ENCODE data around the gene ADAMTS6.

Gene ADAMTS6

GRCh38 chr5:65142511-65143011, 339.2 kb downstream of the ADAMTS6 start:
- peak; percentile 6 for DNase-seq

DNA sequence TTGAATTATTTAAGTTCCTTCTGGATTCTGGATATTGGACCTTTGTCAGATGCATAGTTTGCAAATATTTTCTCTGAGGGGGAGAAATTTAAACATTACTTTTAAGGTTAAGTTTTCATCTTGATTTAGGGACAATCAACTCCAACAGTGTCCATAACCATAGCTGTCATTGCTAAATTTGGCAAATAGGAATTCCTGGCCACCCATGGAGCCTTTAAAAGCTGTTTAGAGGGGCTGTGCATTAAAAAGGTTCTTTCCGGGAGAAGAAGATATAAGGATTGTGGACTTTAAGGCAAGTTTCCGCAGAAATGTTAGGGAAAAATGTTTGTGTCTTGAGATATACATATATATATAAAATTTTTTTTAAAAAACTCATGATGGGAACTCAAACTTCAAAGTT, 339.7 kb downstream of the ADAMTS6 start:
- no peak for DNase-seq

- peak; percentile 14 to 20 for DNase-seq
Measured at GRCh38 chr5:65141493-65141892, 340.2 kb downstream of the ADAMTS6 start.

- no peak for DNase-seq
Measured at GRCh38 chr5:65137631-65138030, 344.1 kb downstream of the ADAMTS6 start.

GRCh38 chr5:65133477-65134110, 348.1 kb downstream of the ADAMTS6 start:
- DNase-seq, result no peak

- DNase-seq, result no peak
Measured at GRCh38 chr5:65132386-65132785, 349.3 kb downstream of the ADAMTS6 start.

DNA sequence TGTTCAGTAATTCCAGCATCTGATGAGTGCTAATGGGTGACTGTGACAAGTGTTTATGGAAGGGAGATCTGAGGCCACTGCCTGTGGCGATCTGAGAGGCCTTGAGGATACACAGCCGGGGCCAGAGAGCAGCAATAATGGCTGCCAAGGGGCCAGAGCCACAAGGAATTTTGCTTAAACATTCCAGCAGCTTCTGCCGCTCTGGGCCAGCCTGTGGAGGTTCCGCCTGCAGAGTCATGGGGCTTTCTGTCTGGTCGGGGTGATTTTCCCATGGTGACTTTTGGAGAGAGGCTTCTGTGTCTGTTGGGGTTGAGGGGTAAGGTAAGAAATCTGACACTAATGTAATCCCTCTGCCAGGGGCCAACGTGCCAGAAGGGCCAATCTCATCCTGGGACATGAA, 353.5 kb downstream of the ADAMTS6 start:
- no peak for DNase-seq

DNA sequence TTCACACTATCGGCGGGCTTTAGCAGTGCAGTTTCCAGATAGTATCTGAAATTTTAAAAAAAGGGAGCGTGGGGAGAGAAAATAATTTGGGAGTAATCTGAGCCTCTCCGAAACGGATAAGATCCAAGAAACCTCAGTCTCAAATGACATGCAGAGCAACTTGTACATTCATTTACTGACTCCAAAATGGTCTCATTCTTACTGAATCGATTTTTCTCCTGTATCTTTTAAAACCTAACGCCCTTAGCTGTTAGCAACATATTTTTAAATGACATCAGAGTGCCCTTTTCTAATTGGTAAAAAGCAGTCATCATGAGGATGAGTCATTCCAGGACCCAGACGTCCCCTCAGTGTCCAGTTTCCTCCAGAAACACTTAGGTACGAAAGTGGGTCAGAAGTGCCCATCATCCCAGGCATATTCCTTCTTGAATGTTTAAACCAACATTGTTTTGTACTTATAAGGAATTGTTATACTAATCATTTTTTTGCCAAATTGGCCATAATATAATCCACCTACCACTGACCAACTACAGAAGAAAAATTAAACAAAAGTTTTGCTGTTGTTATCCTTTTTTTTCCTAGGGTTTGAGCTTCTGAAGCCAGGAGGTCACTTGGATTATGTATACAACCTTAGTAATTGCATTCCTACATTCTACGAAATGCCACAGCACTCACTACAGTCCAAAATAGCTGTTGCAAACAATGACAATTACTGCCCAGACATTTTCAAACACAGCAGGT, 354.4 kb downstream of the ADAMTS6 start:
- DNase-seq, result no peak

DNA sequence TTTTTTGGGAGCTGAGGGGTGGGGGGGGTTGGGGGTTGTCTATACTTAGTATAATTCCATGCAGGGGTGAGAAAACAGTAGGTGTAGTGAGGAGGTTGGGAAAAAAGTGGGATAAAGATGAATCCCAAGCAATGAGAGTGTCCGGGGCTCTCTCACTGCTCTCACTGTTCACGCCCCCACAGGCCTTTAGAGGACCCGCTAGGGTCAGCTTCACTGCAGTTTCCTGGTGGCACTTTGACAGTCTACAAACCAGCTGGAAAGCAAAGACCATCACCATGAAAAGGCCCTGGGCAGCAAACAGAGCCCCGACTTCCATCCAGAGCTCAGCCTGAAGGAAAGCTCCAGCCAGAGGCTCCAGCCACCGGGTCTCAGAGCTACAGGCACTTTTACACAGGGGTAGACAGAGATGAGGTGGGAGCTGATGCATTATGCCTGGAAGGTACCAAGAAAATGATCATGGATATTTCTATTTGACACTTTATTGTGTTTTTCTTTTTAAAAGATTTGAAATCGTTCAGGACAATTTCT, 355.1 kb downstream of the ADAMTS6 start:
- DNase-seq, result no peak

- DNase-seq, result no peak
Measured at GRCh38 chr5:65125591-65126541, 355.9 kb downstream of the ADAMTS6 start.

GRCh38 chr5:65121880-65122436, 359.8 kb downstream of the ADAMTS6 start:
- DNase-seq, result no peak

- DNase-seq, result no peak
Measured at GRCh38 chr5:65120371-65120967, 361.3 kb downstream of the ADAMTS6 start.

- no peak for DNase-seq
Measured at GRCh38 chr5:65117525-65117924, 364.2 kb downstream of the ADAMTS6 start.

GRCh38 chr5:65113771-65114170, 367.9 kb downstream of the ADAMTS6 start:
- no peak for DNase-seq

- no peak for DNase-seq
Measured at GRCh38 chr5:65111961-65112658, 369.6 kb downstream of the ADAMTS6 start.

DNA sequence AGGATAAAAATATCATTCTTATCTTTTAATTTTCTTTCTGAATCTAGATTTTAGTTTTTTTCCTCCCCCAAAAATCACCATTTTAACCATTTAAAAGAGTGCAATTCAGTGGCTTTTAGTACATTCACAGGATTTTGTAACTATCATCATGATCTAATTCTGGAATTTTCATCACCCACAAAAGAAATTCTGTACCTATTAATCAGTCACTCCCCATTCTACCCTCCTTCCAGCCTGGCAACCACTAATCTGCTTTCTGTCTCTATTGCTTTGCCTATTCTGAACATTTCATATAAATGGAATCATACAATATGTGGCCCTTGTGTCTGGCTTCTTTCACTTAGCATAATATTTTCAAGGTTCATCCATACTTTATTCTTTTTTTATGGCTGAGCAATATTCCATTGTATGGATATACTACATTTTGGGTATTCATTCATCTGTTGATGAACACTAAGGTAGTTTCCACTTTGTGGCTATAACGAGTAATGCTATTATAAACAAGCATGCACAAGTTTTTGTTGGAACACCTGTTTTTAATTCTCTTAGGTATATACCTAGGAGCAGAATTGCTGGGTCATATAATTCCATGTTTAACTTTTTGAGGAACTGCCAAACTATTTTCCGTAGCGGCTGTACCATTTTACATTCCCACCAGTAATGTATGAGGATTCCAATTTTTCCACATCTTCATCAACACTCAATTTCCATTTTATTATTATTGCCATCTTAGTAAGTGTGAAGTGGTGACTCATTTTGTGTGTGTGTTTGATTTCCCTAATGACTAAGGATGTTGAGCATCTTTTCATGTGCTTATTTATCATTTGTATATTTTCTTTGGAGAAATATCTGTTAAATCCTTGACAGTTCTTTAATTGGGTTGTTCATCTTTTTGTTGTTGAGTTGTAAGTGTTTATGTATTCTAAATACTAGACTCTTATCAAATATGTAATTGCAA, 372.7 kb downstream of the ADAMTS6 start:
- DNase-seq, result no peak

- no peak for DNase-seq
Measured at GRCh38 chr5:65105301-65105700, 376.4 kb downstream of the ADAMTS6 start.

DNA sequence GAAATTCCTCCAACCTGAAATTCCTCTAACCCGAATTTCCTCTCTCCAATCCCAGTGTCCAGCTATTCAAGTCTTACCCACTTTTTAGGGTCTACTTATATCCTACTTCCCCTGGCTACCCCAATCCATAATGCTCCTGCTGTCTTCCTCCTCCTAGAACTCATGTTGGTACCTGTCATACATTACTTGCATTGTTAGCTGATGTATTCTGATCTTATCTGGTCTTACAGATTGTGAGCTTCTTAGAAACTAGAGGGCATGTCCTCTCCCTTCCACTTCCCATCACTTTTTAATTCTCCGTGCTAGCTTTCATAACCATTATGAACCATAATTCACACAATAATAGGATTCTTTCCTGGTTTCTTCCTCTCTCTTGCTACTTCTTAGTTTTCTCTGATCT, 376.9 kb downstream of the ADAMTS6 start:
- no peak for DNase-seq

- DNase-seq, result no peak
Measured at GRCh38 chr5:65103756-65104440, 377.8 kb downstream of the ADAMTS6 start.

Data from NCI-H526 (cell line).